Measurements from ENCODE around the gene CRADD.

DNA sequence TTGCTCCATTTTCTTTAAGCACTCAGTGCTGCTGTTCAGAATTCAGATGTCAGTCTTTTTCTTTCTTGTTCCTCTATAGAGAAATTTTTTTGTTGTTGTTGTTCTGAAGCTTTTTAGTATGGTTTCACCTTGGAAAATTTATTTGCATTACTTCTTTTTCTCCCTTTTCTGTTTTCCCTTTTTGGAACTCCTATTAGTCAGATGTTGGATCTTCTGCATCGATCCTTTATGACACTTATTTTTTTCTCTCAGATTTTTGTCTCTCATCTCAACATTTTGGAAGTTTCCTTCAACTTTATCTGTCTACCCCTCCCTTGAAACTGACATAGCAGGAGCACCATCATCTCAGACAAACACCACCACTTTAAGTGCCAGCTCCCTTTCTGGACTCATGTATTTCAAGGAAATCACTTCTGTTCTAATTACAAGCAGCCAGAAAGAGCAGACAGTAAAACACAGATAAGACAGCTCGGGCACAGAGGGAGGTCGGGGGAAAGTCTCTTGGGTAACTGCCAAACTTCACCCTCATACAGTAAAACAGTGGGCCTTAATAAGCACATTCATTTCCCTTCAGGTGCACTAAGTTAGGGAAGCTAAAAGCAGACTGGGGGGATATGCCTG is 248.5 kb downstream of the CRADD start:
- TF ChIP-seq CTCF (IDR thresholded peaks at IDR 0.05; ENCODE audit: insufficient read depth, low read length) (no peak), POLR2AphosphoS5 (IDR thresholded peaks at IDR 0.05; ENCODE audit: low read depth) (no peak), GABPA (IDR thresholded peaks at IDR 0.05; ENCODE audit: low read depth) (no peak)
- TF ChIP-seq, protein P1, sequence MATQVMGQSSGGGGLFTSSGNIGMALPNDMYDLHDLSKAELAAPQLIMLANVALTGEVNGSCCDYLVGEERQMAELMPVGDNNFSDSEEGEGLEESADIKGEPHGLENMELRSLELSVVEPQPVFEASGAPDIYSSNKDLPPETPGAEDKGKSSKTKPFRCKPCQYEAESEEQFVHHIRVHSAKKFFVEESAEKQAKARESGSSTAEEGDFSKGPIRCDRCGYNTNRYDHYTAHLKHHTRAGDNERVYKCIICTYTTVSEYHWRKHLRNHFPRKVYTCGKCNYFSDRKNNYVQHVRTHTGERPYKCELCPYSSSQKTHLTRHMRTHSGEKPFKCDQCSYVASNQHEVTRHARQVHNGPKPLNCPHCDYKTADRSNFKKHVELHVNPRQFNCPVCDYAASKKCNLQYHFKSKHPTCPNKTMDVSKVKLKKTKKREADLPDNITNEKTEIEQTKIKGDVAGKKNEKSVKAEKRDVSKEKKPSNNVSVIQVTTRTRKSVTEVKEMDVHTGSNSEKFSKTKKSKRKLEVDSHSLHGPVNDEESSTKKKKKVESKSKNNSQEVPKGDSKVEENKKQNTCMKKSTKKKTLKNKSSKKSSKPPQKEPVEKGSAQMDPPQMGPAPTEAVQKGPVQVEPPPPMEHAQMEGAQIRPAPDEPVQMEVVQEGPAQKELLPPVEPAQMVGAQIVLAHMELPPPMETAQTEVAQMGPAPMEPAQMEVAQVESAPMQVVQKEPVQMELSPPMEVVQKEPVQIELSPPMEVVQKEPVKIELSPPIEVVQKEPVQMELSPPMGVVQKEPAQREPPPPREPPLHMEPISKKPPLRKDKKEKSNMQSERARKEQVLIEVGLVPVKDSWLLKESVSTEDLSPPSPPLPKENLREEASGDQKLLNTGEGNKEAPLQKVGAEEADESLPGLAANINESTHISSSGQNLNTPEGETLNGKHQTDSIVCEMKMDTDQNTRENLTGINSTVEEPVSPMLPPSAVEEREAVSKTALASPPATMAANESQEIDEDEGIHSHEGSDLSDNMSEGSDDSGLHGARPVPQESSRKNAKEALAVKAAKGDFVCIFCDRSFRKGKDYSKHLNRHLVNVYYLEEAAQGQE (IDR thresholded peaks at IDR 0.05; ENCODE audit: insufficient replicate concordance, low read depth) = no peak
